GM19023 (cell line): Measurements from ENCODE around the gene ELANE.
"Not testable (repeated sequence)": the region's sequence is repeated elsewhere in the genome, so short reads cannot be mapped to it uniquely, and the experiment has no call there.

ENCODE experiments used
- ATAC-seq: cut with Tn5 transposase; IDR thresholded peaks from one replicate; pipeline ENCODE4 v1.9.1; 2021; ENCODE audit warnings: mild to moderate bottlenecking, moderate library complexity; ENCODE audit not compliant: unreplicated experiment

Gene ELANE

DNA sequence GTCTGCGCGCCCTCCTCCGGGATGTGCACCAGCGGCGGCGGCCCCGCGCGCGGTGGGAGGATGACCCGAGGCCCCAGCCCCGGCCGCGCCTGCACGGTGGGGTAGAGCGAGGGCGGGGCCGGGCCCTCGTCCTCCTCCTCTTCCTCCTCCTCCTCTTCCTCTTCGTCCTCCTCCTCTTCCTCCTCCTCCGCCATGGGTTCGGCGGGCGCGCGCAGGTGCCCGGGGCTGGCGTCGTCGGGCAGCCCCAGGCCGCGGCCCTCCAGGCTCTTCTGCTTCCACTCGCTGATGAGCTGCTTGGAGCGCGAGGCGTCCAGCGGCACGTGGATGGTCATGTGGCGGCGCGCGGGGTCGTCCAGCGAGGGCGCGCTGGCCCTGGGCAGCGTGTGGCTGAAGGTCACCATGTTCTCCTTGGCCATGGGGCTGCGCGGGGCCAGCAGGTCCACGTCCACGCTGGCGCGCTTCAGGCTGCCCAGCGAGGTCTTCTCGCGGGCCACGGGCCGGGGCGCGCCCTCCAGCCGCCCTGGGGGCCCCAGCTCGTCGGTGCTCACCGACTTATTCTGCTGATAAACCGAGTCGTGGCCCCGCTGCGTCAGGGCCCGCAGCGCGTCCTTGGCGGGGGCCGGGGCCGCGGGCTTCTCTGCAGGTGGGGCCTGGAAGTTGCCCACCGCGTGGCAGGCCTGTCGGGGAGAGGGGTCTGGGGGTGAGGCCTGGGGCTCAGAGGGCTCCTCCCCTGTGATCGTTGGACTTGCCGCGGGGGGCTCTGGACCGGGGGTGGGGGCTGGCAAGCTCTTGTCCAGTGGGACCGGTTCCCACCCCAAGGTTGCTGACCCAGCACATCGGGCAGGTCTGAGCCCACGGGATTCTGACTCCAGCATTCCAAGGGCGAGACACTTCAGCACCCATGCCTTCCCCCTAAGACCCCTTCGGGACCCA lies 38.6 kb upstream of the ELANE start:
- ATAC-seq = no peak

DNA sequence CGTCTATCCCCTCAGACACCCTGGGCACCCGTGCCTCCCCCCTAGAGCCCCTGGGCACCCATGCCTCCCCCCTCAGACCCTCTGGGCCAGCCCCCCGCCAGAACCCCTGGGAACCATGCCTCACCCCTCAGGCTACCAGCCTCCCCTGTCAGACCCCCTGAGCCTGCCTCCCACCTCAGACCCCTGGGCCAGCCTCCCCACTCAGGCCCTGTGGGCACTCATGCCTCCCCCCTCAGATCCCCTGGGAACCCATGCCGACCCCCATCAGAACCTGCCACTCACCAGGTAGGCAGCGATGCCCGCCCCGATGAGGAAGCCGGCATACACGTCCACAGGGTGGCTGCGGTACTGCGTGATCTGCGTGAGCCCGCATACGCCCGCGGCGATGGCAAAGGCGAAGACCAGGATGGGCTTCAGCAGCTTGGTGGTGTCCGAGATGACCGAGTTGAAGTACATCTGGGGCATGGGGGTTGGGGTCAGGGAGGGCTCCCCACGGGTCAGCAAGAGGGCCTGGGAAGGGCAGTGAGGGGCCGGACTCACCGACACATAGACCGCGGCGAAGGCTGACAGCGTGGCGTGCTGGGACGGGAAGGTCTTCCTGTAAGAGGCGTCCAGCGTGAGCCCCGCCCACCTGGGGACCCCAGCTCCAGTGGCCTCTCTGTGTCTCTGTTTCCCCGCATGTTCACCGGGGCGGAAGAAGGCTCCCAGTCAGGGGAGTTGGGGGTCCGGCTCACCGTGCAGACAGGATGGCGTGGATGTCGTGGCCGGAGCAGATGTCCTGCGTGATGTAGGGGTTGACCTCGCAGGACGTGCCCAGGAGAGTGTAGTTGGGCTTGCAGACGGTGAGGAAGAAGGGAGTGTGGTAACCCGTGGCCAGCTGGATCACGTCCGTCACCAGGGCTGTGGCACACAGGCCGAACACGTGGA lies 37.7 kb upstream of the ELANE start:
- ATAC-seq = no peak

GRCh38 chr19:815079-815774 lies 36.9 kb upstream of the ELANE start:
- ATAC-seq = no peak

GRCh38 chr19:815775-816499 lies 36.2 kb upstream of the ELANE start:
- ATAC-seq = no peak

DNA sequence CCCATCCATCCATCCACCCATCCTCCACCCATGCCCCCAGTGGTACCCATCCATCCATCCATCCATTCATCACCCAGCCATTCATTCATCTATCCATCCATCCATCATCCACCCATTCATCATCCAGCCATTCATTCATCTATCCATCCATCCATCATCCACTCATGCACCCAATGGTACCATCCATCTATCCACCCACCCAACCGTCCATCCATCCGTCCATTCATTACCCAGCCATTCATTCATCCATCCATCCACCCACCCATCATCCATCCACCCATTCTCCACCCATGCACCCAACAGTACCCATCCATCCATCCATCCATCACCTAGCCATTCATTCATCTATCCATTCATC lies 35.6 kb upstream of the ELANE start:
- ATAC-seq = no peak

- not testable (repeated sequence) for ATAC-seq
Measured at GRCh38 chr19:820212-820611, 31.9 kb upstream of the ELANE start.

DNA sequence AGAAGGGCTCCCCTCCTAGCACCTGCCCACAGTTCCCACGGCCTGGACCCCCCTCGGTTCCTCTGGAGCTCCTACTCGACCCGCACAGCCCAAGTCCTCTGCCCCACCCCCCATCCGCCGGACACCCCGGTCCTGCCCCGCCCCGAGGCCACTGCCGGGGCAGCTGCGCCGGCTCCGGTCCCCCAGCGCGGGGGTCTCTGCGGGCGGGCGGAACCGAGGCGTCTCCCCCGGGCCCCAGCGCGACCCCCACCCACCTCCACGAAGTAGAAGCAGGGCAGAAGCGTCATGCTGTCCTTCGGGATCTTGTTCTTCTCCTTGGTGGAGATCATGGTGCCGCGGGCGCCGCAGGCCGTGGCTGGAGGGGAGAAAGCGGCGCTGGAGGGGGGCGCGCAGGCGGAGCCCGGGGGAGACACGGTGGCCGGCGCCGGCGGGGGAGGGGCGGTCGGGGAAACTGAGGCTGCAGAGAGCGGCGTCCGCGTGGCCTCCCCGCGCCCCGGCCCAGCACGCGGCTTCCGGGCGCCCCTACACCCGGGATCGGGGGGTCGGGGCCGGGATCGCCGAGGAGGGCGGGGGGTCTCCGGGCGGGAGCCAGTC lies 30.8 kb upstream of the ELANE start:
- no peak for ATAC-seq

DNA sequence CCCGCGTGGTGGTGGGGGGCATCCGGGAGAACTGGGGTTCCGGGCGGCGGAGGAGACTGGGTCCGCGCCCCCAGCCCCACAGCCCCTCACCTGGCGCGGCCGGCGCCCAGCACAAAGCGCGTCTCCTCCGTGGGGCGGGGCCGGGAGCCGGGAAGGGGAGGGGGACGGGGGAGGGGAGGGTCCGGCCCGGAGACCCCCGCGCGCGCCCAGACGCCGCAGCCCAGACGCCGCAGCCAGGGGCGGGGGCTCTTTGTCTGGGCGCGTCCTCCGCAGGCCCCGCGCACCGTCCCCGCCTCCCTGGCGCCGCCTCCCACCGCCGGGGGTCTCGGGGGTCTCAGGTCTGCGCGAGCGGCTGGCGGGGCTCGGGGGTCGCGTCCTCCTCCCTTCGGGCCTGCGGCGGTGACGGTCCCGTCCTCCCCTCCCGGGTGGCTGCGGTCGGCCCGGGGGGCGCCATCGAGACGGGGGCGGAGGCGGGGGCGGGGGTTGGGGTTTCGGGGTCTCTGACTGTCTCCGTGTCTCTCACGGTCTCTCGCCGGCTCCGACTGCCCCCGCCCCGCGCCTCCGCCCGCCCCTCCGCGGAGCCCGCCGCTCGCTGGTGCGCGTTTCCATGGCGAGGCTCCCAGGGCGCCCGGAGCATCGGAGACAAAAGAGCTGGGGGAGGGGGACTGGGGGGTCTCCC lies 30.1 kb upstream of the ELANE start, which contains the start of gene PLPPR3:
TSS of gene PLPPR3 (minus strand) at position 131 of the 679 bp plus-strand sequence. CDS start 396 bp downstream, outside the sequence.
- no peak for ATAC-seq

DNA sequence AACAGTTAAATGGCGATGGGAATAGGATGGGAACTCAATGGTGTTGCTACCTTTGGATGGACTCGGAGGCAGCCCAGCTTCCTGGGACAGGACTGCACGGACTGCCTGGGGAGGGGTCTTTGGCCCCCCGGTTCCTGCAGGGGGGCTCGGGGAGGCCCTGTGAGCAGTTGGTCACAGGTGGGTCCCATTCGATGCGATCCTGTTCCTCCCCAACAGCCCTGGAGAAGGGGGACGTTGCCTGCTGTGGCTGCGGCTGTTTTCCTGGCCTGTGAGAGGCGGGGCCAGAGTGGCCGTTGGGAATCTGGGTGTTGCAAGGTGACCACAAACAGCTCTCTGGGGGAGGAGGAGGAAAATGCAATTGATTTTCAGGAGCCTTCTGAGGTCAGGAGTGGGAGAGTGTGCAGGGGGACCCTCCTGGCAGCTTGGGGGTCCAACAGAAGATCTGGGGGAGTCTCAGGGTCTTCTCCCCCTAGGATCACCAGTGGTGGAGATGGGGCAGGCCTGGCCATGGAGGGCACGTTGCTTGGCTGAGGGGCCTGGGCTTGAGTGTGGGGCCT lies 28.5 kb upstream of the ELANE start:
- no peak for ATAC-seq

DNA sequence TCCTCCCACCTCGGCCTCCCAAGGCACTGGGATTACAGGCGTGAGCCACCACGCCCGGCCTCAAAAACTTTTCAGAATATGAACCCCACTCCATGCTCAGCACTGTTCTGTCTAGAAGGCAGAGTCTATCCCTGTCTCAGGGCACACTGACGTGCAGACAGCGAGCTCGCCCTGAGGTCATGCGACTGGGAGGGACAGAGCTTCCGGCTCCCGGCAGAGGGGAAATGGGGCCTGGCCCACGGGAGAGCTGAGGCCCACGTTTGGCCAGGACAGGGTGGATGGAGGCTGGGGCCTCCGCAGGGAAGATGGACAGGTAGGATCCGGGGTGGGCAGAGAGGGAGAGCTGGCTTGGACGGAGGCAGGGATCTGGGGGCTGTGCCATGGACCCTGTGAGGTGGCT lies 27.2 kb upstream of the ELANE start:
- ATAC-seq = no peak

GRCh38 chr19:825897-826644 lies 26.0 kb upstream of the ELANE start:
- ATAC-seq = no peak

GRCh38 chr19:827314-827709 lies 24.8 kb upstream of the ELANE start:
- no peak for ATAC-seq

DNA sequence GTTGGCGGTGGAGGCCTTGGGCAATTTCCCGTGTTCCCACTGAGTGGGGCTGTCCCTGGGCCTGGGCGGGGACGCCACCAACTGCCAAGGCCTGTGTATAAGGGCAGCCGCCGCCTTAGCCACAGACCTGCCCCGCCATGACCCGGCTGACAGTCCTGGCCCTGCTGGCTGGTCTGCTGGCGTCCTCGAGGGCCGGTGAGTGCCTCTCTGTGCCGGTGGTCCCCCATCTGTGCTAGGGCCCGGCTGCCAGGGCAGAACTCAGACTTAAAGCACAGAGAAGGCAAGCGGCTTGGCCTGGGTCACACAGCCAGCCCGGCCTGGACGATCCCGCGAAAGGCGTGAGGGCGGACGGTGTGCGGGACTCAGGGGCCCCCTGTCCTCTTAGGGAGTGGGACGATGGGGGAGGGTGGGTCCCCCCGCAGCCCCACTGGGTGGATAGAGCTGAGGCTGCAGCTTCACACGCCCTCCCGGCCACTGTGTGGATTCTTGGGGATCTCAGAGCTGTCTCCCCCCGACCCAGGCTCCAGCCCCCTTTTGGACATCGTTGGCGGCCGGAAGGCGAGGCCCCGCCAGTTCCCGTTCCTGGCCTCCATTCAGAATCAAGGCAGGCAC lies 24.3 kb upstream of the ELANE start, which contains the start of gene AZU1:
TSS of gene AZU1 (plus strand) at position 128 of the 612 bp plus-strand sequence. CDS start at position 138, 10 bp downstream.
- no peak for ATAC-seq

- ATAC-seq = no peak
Measured at GRCh38 chr19:829129-829758, 22.9 kb upstream of the ELANE start.

DNA sequence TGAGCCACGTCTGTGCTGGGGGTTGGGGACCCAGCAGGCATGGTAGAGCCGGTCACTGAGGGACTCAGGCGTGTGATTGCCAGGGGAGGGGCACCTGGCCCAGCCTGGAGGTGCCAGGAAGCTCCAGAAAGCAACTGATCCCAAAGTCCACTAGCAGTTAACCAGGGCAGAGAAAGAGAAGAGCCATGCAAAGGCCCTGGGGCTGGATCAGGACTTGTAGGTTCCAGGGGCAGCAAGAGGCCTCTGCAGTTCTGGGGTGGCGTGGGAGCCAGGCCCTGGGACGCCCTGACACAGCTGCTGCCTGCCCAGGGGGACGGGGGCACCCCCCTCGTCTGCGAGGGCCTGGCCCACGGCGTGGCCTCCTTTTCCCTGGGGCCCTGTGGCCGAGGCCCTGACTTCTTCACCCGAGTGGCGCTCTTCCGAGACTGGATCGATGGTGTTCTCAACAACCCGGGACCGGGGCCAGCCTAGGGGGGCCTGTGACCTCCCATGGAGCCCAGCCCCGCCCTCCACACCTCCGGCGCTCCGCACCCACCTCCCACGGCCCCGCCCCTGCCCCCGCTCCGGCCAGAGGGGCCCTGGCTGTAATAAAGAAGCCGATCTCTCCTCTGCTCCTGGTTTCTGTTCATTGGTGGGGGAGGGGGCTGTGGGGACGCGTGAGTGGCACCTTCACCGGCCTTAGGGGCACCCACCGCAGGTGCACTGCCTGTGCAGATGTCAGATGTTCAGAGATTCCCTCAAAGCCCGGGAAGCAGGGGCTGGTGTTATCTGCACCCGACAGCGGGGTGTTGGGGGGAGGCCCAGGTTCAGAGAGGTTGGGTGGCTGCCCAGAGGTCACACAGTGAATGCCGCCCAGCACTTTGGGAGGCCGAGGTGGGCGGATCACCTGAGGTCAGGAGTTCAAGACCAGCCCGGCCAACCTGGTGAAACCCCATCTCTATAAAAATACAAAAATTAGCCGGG lies 20.4 kb upstream of the ELANE start:
- no peak for ATAC-seq

GRCh38 chr19:834216-834615 lies 17.9 kb upstream of the ELANE start:
- ATAC-seq = no peak
